H9 (cell line): ENCODE results near the gene PRKX. TPM values are rescaled to one million over a fixed set of nuclear protein-coding genes. Genes with fewer than 3 reads are reported as not detected.

Source experiments
- DNase-seq: peaks from one replicate; pipeline ENCODE4 v3.0.0-alpha.2; 2017
- H2AFZ ChIP-seq: one replicate; pipeline ENCODE4 v1.6.1; 2013; ENCODE audit warnings: mild to moderate bottlenecking, low read length, control low read depth, moderate library complexity
- H2AK5ac ChIP-seq: 2 replicates; pipeline ENCODE4 v1.6.1; 2013; ENCODE audit warnings: low read length, control low read depth, mixed read lengths; ENCODE audit not compliant: insufficient read length
- H2BK120ac ChIP-seq: one replicate; pipeline ENCODE4 v1.6.1; 2013; ENCODE audit warnings: low read depth, mild to moderate bottlenecking, low read length, control low read depth, inconsistent platforms; ENCODE audit not compliant: poor library complexity, severe bottlenecking
- H2BK12ac ChIP-seq: 2 replicates; pipeline ENCODE4 v1.6.1; 2013; ENCODE audit warnings: low read length, control low read depth, mixed read lengths, low read depth; ENCODE audit not compliant: insufficient read length
- H2BK15ac ChIP-seq: 2 replicates; pipeline ENCODE4 v1.6.1; 2013; ENCODE audit warnings: low read depth, low read length, control low read depth
- H2BK20ac ChIP-seq: one replicate; pipeline ENCODE4 v1.6.1; 2013; ENCODE audit warnings: low read depth, mild to moderate bottlenecking, low read length, control low read depth, inconsistent platforms; ENCODE audit not compliant: poor library complexity, severe bottlenecking
- H2BK5ac ChIP-seq: 2 replicates; pipeline ENCODE4 v1.6.1; 2013; ENCODE audit warnings: low read length, control low read depth, mixed read lengths; ENCODE audit not compliant: insufficient read length
- H3K14ac ChIP-seq: 2 replicates; pipeline ENCODE4 v1.6.1; 2013; ENCODE audit warnings: low read length, control low read depth; ENCODE audit not compliant: insufficient read depth
- H3K18ac ChIP-seq: 2 replicates; pipeline ENCODE4 v1.6.1; 2013; ENCODE audit warnings: low read depth, mild to moderate bottlenecking, mixed read lengths, low read length, control low read depth; ENCODE audit not compliant: insufficient read length
- H3K23ac ChIP-seq: 2 replicates; pipeline ENCODE4 v1.6.1; 2013; ENCODE audit warnings: low read length, control low read depth, mixed read lengths, low read depth; ENCODE audit not compliant: insufficient read length
- H3K23me2 ChIP-seq: 2 replicates; pipeline ENCODE4 v1.6.1; 2013; ENCODE audit warnings: low read depth, mild to moderate bottlenecking, mixed read lengths, low read length, control low read depth; ENCODE audit not compliant: insufficient read length, poor library complexity, severe bottlenecking
- H3K27ac ChIP-seq: 2 replicates; pipeline ENCODE4 v1.5.1; 2013; ENCODE audit warnings: low read length, control low read depth, mixed read lengths, low read depth; ENCODE audit not compliant: insufficient read length
- H3K27me3 ChIP-seq: 2 replicates; pipeline ENCODE4 v1.6.1; 2013; ENCODE audit warnings: low read length, control low read depth, inconsistent platforms; ENCODE audit not compliant: insufficient read depth
- H3K4ac ChIP-seq: 2 replicates; pipeline ENCODE4 v1.6.1; 2013; ENCODE audit warnings: low read depth, mild to moderate bottlenecking, control low read depth, inconsistent platforms, low read length, moderate library complexity
- H3K4me1 ChIP-seq: 2 replicates; pipeline ENCODE4 v1.6.1; 2013; ENCODE audit warnings: low read length, control low read depth, inconsistent platforms; ENCODE audit not compliant: insufficient read depth
- H3K4me2 ChIP-seq: 2 replicates; pipeline ENCODE4 v1.6.1; 2013; ENCODE audit warnings: low read length, control low read depth, mixed read lengths; ENCODE audit not compliant: insufficient read length, insufficient read depth
- H3K56ac ChIP-seq: 2 replicates; pipeline ENCODE4 v1.6.1; 2013; ENCODE audit warnings: low read depth, mild to moderate bottlenecking, mixed read lengths, low read length, control low read depth; ENCODE audit not compliant: insufficient read length
- H3K79me1 ChIP-seq: 2 replicates; pipeline ENCODE4 v1.6.1; 2013; ENCODE audit warnings: low read depth, mild to moderate bottlenecking, moderate library complexity, low read length, control low read depth, inconsistent platforms; ENCODE audit not compliant: insufficient read depth, poor library complexity, severe bottlenecking
- H3K79me2 ChIP-seq: 2 replicates; pipeline ENCODE4 v1.6.1; 2013; ENCODE audit warnings: low read length, control low read depth, inconsistent platforms; ENCODE audit not compliant: insufficient read depth
- H3K9ac ChIP-seq: 2 replicates; pipeline ENCODE4 v1.6.1; 2013; ENCODE audit warnings: low read length, control low read depth, mixed read lengths; ENCODE audit not compliant: insufficient read length; ENCODE audit errors: extremely low read depth
- H3K9me3 ChIP-seq: one replicate; pipeline ENCODE4 v1.6.1; 2013; ENCODE audit warnings: low read depth, low read length, inconsistent platforms; ENCODE audit not compliant: control insufficient read depth
- H3T11ph ChIP-seq: one replicate; pipeline ENCODE4 v1.6.1; 2013; ENCODE audit warnings: mild to moderate bottlenecking, low read length, control low read depth, inconsistent platforms
- H4K20me1 ChIP-seq: one replicate; pipeline ENCODE4 v1.6.1; 2013; ENCODE audit not compliant: control insufficient read depth, insufficient read length, insufficient read depth
- H4K5ac ChIP-seq: 2 replicates; pipeline ENCODE4 v1.6.1; 2013; ENCODE audit warnings: low read depth, mild to moderate bottlenecking, mixed read lengths, low read length, control low read depth; ENCODE audit not compliant: insufficient read length
- H4K8ac ChIP-seq: replicated peaks from 2 replicates; pipeline ENCODE4 v1.6.1; 2013; ENCODE audit warnings: low read length, control low read depth, mixed read lengths, low read depth; ENCODE audit not compliant: insufficient read length
- H4K91ac ChIP-seq: 2 replicates; pipeline ENCODE4 v1.6.1; 2013; ENCODE audit warnings: low read depth, mild to moderate bottlenecking, moderate library complexity, mixed read lengths, low read length, control low read depth; ENCODE audit not compliant: insufficient read length
- H3K27ac Mint-ChIP-seq, 3 experiments: 2 replicates in 2 of 3; 3 replicates in 1 of 3; pipeline ENCODE4 v1.8.0; 2020 to 2021; ENCODE audit warnings: mixed read lengths in 3 of 3, mild to moderate bottlenecking in 1 of 3, moderate library complexity in 1 of 3
- H3K27me3 Mint-ChIP-seq: 2 replicates; pipeline ENCODE4 v1.8.0; 2021; ENCODE audit warnings: low read depth, mild to moderate bottlenecking, moderate library complexity, mixed read lengths
- H3K36me3 Mint-ChIP-seq, 3 experiments: 2 replicates in 2 of 3; 3 replicates in 1 of 3; pipeline ENCODE4 v1.8.0; 2020 to 2021; ENCODE audit warnings: low read depth in 3 of 3, mixed read lengths in 3 of 3; ENCODE audit not compliant: insufficient read depth in 1 of 3
- H3K4me1 Mint-ChIP-seq, 2 experiments: 2 replicates each; pipeline ENCODE4 v1.8.0; 2020; ENCODE audit warnings: mixed read lengths in 2 of 2
- H3K4me3 Mint-ChIP-seq, 2 experiments: 2 replicates in 1 of 2; 3 replicates in 1 of 2; pipeline ENCODE4 v1.8.0; 2020 to 2021; ENCODE audit warnings: mild to moderate bottlenecking in 2 of 2, mixed read lengths in 2 of 2, moderate library complexity in 1 of 2
- H3K9me3 Mint-ChIP-seq, 2 experiments: 2 replicates in 1 of 2; 3 replicates in 1 of 2; pipeline ENCODE4 v1.8.0; 2020; ENCODE audit warnings: mild to moderate bottlenecking in 2 of 2, mixed read lengths in 2 of 2, moderate library complexity in 1 of 2
- CTCF ChIP-seq: fragments of 200-600 bp; sonication (generic); conservative IDR thresholded peaks from 3 replicates; pipeline ENCODE4 v1.8.0; 2021; ENCODE audit warnings: antibody characterized with exemption, mild to moderate bottlenecking
- total RNA-seq: library from RNA; stranded (reverse); gene quantifications from 2 replicates; pipeline ENCODE4 v1.2.1, GENCODE V29; 2021

Gene PRKX
- total RNA-seq, 1 experiment from 2014 or later = 108 TPM

- Mint-ChIP-seq H3K27ac (no peak overlapping the region), H3K36me3 (no peaks in the 10 kb centered on the region), H3K9me3 (no peaks in the 10 kb centered on the region; a peak in 1 of 5 replicates), H3K27me3 (peaks cover 67% of the 10 kb centered on the region), H3K4me3 (no peak overlapping the region), H3K4me1 (peaks cover 6 to 14% of the 10 kb centered on the region in 2 experiments)
- H3K9me3 ChIP-seq = no peaks in the 10 kb centered on the region
- H3K27ac ChIP-seq = no peak overlapping the region
- peaks cover 2% of the 10 kb centered on the region; the same call in 1 of the 2 replicates for H3K27me3 ChIP-seq
- H2BK20ac ChIP-seq = no peak overlapping the region
- no peak for TF ChIP-seq CTCF
- no peaks in the 10 kb centered on the region for H4K20me1 ChIP-seq
- H4K5ac ChIP-seq = no peak overlapping the region
- DNase-seq = no peak
- H3K79me1 ChIP-seq = no peaks in the 10 kb centered on the region
- H3K4ac ChIP-seq = no peak overlapping the region
- H3T11ph ChIP-seq = no peak overlapping the region
- no peak overlapping the region for H3K4me2 ChIP-seq
- H3K18ac ChIP-seq = no peak overlapping the region
- no peak overlapping the region for H2BK15ac ChIP-seq
- no peak overlapping the region for H2AFZ ChIP-seq
- no peak overlapping the region for H2AK5ac ChIP-seq
- no peak overlapping the region for H2BK12ac ChIP-seq
- H3K4me1 ChIP-seq = no peaks in the 10 kb centered on the region
- H4K91ac ChIP-seq = no peak overlapping the region
- H2BK120ac ChIP-seq = no peak overlapping the region
- H3K23ac ChIP-seq = no peak overlapping the region
- H3K23me2 ChIP-seq = no peaks in the 10 kb centered on the region
- no peak overlapping the region for H4K8ac ChIP-seq
- no peaks in the 10 kb centered on the region for H3K79me2 ChIP-seq
- no peak overlapping the region for H3K14ac ChIP-seq
- no peak overlapping the region for H3K56ac ChIP-seq
- no peak overlapping the region for H3K9ac ChIP-seq
- no peak overlapping the region for H2BK5ac ChIP-seq
Observed at GRCh38 chrX:3582451-3582850, 131.0 kb downstream of the PRKX start.
